Thymus (tissue), 11 donors: ENCODE measurements around the gene MRPS35. TPM values are rescaled to one million over a fixed set of nuclear protein-coding genes. Genes with fewer than 3 reads are reported as not detected.
"Not testable (repeated sequence)": the region's sequence is repeated elsewhere in the genome, so short reads cannot be mapped to it uniquely, and the experiment has no call there.

Experiments used
- DNase-seq, 9 donors: peaks; one replicate each; pipeline ENCODE4 v3.0.0-alpha.2; 2013; ENCODE audit warnings: low spot score in 9 of 9, low read depth in 6 of 9, missing footprints in 1 of 9
- H3K27ac ChIP-seq, 2 donors: one replicate each; pipeline ENCODE4 v1.5.1; 2013; ENCODE audit warnings: control low read depth in 1 of 2, low read depth in 1 of 2, low read length in 1 of 2, mild to moderate bottlenecking in 1 of 2, moderate library complexity in 1 of 2
- H3K27me3 ChIP-seq, 2 donors: one replicate each; pipeline ENCODE4 v1.5.1; 2013; ENCODE audit warnings: low read length in 1 of 2; ENCODE audit not compliant: control insufficient read depth in 2 of 2, insufficient read depth in 1 of 2
- H3K36me3 ChIP-seq, 2 donors: one replicate each; pipeline ENCODE4 v1.5.1; 2013; ENCODE audit warnings: low read length in 1 of 2, mild to moderate bottlenecking in 1 of 2, moderate library complexity in 1 of 2; ENCODE audit not compliant: control insufficient read depth in 2 of 2, insufficient read depth in 2 of 2
- H3K4me1 ChIP-seq, 2 donors: one replicate each; pipeline ENCODE4 v1.5.1; 2013; ENCODE audit warnings: low read length in 2 of 2; ENCODE audit not compliant: control insufficient read depth in 2 of 2, insufficient read depth in 2 of 2
- H3K4me3 ChIP-seq, 2 donors: one replicate each; pipeline ENCODE4 v1.5.1; 2013; ENCODE audit warnings: low read length in 2 of 2, control low read depth in 1 of 2, mild to moderate bottlenecking in 1 of 2
- H3K9me3 ChIP-seq, 2 donors: one replicate each; pipeline ENCODE4 v1.5.1; 2013; ENCODE audit warnings: low read length in 1 of 2, mild to moderate bottlenecking in 1 of 2; ENCODE audit not compliant: control insufficient read depth in 2 of 2, insufficient read depth in 1 of 2
- WGBS: extraction: QIAGEN DNeasy Blood & Tissue Kit; methylation state at CpG from one replicate; pipeline ENCODE4 v1.1.7; 2013; 5-methylcytosine and 5-hydroxymethylcytosine counted together
- polyA plus RNA-seq: library from polyadenylated mRNA; stranded (reverse); fragments of 200-250 nt; gene quantifications from one replicate; pipeline ENCODE4 v1.2.3, GENCODE V29; 2013
- total RNA-seq: library from RNA; stranded (reverse); fragments of 120-200 nt; gene quantifications from one replicate; pipeline ENCODE4 v1.2.4, GENCODE V29; 2013
- donor health status: healthy.

MRPS35 gene
- total and polyA plus RNA-seq, 2 donors = 32.1 to 48.2 TPM

DNA sequence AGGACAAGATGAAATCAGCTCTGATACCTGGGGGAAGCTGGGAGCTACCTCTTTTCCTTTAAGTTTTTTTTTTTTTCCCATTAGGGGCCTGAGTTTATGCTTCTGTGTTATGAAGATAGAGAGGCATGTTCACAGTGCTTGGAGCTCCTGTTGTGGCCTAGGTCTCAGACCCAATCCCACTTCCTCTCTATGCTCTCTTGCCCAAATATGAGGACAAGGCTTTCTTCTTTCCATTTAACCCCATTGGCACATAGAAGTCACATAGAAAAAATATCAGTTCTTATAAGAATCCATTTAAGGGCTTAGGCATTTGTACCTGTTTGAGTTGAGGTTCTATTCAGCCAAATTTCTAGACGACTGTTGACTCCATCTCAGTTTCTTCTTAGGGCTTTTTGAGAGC is 12.6 kb downstream of the MRPS35 start:
- H3K36me3 ChIP-seq = peaks cover 10 to 48% of the 10 kb centered on the region in 2 donors
- no peaks in the 10 kb centered on the region for H3K4me1 ChIP-seq
- H3K27ac ChIP-seq = no peak overlapping the region
- H3K4me3 ChIP-seq = no peak overlapping the region
- H3K27me3 ChIP-seq = no peaks in the 10 kb centered on the region
- 97% methylated on average over 1 of the region's 1 CpG for WGBS
- DNase-seq = no peak
- H3K9me3 ChIP-seq = no peaks in the 10 kb centered on the region

DNA sequence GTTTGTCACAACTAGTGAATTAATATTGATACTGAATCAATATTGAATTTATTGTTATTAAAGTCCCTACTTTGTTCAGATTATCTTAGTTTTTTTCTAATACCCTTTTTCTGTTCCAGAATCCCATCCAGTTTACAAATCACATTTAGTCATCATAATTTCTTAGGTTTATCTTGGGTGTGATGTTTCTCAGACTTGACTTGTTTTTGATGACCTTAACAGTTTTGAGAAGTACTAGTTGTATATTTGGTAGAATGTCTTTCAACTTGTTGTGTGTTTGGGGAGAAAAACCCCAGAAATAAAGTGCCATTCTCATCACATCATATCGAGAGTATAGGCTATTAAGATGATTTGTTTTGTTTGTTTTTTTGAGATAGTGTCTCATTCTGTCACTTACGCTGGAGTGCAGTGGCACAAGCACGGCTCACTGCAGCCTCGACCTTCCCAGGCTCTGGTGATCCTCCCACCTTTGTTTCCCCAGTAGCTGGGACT is 19.5 kb downstream of the MRPS35 start:
- no peak for DNase-seq
- H3K36me3 ChIP-seq = peaks cover 9 to 28% of the 10 kb centered on the region in 2 donors
- no peak overlapping the region for H3K27ac ChIP-seq
- no peaks in the 10 kb centered on the region for H3K27me3 ChIP-seq
- no peaks in the 10 kb centered on the region for H3K9me3 ChIP-seq
- H3K4me3 ChIP-seq = no peak overlapping the region
- 98% methylated on average over 4 of the region's 4 CpGs for WGBS
- H3K4me1 ChIP-seq = no peaks in the 10 kb centered on the region

DNA sequence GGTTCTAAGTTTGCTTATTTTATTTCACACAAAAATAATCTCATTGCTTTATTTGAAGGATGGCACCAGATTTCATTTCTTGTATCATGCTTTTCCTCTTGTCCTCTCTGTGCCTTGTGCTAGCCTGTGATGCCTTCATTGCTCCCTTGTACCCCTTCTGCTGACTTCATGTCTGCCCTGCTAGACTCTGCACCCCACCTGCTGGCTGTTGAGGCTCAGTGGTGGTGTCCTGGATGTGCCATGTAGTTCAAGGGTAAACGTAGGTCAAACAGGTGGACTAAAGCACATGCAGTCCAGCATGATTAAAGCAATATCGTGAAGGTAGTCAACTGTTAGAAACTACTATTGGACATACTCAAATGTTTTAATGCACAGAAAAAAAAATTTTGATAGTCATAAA is 21.6 kb downstream of the MRPS35 start:
- Histone ChIP-seq H3K27me3 (no peaks in the 10 kb centered on the region), H3K27ac (no peak overlapping the region), H3K9me3 (no peaks in the 10 kb centered on the region), H3K36me3 (peaks cover 8 to 20% of the 10 kb centered on the region in 2 donors), H3K4me3 (no peak overlapping the region), H3K4me1 (no peaks in the 10 kb centered on the region)
- 95% methylated on average over 2 of the region's 2 CpGs for WGBS
- DNase-seq = peak in 1 of 9 donors; percentile 5

DNA sequence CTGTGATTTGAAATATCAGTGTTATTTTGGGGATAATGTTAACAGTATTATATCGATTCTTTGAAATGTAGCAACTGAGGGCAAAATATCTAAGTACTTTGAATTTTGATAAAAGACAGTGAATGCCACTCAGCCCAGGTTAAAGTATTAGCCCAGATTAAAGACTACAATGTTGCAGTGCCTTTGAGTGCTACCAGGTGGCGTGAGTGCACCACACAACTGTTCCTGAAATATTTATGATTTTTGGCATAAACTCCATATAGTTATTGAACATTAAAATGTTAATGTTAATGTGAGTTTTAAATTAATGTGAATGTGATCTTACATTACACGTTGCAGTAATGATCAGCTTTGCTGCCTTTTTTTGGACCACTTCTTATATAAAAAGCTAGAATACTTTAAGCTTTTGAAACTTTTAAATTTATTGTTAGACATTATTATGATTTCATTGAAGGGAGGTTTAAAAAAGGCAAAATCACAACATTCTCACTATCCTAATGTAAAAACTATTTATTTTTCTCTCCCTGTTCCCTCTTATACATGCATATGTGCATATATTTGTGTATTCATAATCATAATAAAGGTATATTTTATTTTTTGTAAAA is 22.5 kb downstream of the MRPS35 start:
- H3K4me3 ChIP-seq = no peak overlapping the region
- no peak overlapping the region for H3K27ac ChIP-seq
- no peaks in the 10 kb centered on the region for H3K9me3 ChIP-seq
- H3K4me1 ChIP-seq = no peaks in the 10 kb centered on the region
- WGBS = 72% methylated on average over 3 of the region's 3 CpGs
- peak in 6 of 9 donors; percentile 4 to 41 (median 7) for DNase-seq
- no peaks in the 10 kb centered on the region for H3K27me3 ChIP-seq
- H3K36me3 ChIP-seq = peaks cover 8 to 20% of the 10 kb centered on the region in 2 donors

DNA sequence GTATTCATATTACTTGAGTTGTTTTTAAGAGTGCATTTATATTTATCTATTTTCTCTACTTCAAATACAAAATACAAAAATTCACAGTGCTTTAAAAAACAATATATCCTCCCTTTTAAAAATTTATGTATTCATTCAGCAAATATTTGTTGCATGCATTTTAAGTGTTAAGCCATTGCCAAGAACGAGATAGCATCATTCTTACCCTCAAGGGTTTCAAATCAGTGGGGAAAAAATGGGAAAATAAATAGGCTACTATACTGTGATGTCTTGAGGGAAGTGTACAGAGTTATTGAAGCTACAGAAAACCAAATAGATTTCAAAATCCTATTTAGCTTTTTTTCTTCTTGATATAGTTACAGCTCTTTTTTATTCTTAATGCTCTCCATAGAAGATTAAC is 23.2 kb downstream of the MRPS35 start:
- WGBS = 99% methylated on average over 1 of the region's 1 CpG
- no peak for DNase-seq
- Histone ChIP-seq H3K36me3 (peaks cover 8 to 25% of the 10 kb centered on the region in 2 donors), H3K27ac (no peak overlapping the region), H3K9me3 (no peaks in the 10 kb centered on the region), H3K4me1 (no peaks in the 10 kb centered on the region), H3K27me3 (no peaks in the 10 kb centered on the region), H3K4me3 (no peak overlapping the region)

DNA sequence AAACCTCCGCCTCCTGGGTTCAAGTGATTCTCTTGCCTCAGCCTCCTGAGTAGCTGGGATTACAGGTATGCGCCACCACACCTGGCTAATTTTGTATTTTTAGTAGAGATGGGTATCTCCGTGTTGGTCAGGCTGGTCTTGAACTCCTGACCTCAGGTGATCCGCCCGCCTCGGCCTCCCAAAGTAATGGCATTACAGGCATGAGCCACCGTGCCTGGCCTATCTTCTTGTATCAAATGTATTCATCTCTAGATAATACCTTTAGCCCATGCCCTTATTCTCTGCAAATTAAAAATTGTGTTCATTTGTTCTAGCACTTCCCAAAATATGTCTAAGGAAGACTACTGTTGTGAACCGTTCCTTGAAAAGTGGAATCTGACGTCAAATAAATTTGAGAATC is 23.7 kb downstream of the MRPS35 start:
- H3K36me3 ChIP-seq = peaks cover 8 to 24% of the 10 kb centered on the region in 2 donors
- 98% methylated on average over 9 of the region's 9 CpGs for WGBS
- H3K9me3 ChIP-seq, H3K4me1 ChIP-seq, H3K27ac ChIP-seq, H3K27me3 ChIP-seq, H3K4me3 ChIP-seq, DNase-seq: not testable (repeated sequence)

DNA sequence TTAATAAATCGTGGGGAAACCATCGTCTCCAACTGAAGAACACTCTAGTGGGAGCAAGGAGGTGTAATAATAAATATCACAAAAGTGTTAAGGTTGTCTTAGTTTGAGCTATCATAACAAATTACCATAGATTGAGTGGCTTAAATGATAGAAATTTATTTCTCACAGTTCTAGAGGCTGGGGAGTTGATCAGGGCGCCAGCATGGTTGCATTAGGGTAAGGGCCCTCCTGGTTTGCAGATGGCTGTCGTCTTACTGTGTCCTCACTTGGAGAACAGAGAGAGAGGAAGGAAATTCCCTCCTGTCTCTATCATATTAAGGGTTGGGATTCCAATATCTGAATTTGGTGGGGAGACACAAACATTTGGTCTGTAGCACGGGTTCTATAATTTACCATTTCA is 33.0 kb downstream of the MRPS35 start:
- H3K27ac ChIP-seq = no peak overlapping the region
- peaks cover 24 to 26% of the 10 kb centered on the region in 2 donors for H3K36me3 ChIP-seq
- no peaks in the 10 kb centered on the region for H3K27me3 ChIP-seq
- 98% methylated on average over 5 of the region's 5 CpGs for WGBS
- no peaks in the 10 kb centered on the region for H3K9me3 ChIP-seq
- no peak overlapping the region for H3K4me3 ChIP-seq
- H3K4me1 ChIP-seq = no peaks in the 10 kb centered on the region
- DNase-seq = no peak

DNA sequence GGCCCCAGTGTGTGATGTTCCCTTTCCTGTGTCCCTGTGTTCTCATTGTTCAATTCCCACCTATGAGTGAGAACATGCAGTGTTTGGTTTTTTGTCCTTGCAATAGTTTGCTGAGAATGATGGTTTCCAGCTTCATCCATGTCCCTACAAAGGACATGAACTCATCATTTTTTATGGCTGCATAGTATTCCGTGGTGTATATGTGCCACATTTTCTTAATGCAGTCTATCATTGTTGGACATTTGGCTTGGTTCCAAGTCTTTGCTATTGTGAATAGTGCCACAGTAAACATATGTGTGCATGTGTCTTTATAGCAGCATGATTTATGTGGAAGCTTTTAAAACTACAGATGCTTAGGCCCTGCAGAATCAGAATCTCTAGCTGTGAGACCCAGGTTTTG is 35.1 kb downstream of the MRPS35 start:
- 96% methylated on average over 1 of the region's 1 CpG for WGBS
- H3K4me3 ChIP-seq, H3K4me1 ChIP-seq, H3K27me3 ChIP-seq, DNase-seq, H3K27ac ChIP-seq, H3K9me3 ChIP-seq: not testable (repeated sequence)
- H3K36me3 ChIP-seq = peaks cover 17 to 18% of the 10 kb centered on the region in 2 donors

DNA sequence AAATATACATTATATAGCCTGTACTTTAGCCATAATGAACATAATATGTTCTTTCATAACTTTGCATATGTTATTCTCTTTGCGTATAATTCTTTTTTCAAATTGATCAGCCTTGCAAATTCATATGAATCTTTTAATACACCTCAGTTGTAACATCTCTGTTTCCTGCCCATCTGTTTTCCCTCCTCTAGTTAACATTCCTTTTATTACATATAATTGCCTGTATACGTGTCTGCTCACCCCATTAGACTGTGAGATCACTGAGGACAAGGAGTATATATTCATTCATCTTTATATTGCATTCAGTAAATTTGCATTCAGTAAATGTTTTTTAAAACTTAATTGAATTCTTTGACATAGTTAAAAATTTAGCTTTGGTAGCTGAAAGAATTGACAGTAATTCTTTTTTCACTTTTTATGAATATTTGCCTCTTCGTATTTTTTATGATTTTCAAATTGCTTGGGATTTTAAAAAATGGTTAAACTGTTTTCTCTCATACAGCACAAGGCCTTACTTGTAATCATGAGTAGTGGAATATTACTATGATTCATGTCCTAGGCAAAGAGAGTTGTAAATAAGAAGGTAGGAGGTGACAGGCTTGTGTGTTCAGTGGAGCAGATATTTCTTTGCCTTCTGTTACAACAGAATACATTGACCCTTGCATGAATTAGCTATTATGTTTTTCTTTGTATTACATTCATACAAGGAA is 36.6 kb downstream of the MRPS35 start:
- no peaks in the 10 kb centered on the region for H3K4me1 ChIP-seq
- no peak for DNase-seq
- 98% methylated on average over 3 of the region's 3 CpGs for WGBS
- no peak overlapping the region for H3K4me3 ChIP-seq
- H3K36me3 ChIP-seq = peaks cover 17 to 22% of the 10 kb centered on the region in 2 donors
- H3K9me3 ChIP-seq = no peaks in the 10 kb centered on the region
- H3K27ac ChIP-seq = no peak overlapping the region
- H3K27me3 ChIP-seq = no peaks in the 10 kb centered on the region
